SW 1271 (cell line): ENCODE results near the gene ADRA1B.

ENCODE experiments used
- DNase-seq, 2 experiments: peaks; one replicate each; lab custom pipeline; 2025; lab: John Stamatoyannopoulos, UW

Gene ADRA1B

DNA sequence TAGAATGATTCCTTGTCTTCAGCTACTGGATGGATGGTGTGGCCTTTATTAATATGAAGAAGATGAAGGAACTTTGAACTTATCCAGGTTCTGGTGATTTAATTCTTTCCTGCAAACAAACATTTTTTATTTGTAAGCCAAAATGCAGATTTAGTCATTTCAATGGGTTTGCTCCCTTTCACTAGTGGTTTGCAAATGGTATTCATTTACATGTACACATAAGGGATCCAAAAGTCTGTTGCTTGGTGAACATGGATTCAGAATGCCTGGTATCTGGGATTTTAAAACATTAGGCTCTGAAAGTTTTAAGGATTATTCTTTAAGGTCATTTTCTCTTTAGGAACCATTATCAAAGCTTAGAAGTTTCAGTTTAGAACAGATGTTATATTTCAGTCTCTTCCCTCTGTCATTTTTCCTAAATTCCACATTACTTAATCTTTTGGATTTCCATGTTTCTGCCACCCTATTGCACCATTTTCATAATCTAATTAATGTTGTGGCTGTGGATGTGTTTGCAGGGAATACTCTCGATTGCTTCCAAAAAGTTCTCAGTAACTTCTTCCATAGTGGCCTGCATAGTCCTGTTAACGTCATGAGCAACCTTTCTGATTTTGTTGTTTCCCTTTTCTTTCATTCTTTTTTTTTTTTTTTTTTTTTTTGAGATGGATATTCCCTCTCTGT, 102.8 kb downstream of the ADRA1B start:
- DNase-seq, result no peak

DNA sequence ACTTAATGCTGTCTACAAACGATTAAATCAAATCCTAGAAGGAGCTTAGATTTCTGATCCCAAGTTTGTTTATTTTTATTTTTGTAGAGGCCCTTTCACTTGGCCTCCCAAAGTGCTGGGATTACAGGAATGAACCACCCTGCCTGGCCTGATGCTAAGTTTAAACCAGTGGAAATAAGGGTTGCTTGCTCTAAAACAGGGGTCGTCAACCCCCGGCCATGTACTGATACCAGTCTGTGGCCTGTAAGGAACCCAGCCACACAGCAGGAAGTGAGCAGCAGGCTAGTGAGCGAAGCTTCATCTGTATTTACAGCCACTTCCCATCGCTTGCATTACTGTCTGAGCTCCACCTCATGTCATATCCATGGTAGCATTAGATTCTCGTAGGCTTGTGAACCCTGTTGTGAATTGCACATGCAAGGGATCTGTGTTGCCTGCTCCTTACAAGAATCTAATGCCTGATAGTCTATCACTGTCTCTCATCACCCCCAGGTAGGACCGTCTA, 104.0 kb downstream of the ADRA1B start:
- DNase-seq, result no peak

DNA sequence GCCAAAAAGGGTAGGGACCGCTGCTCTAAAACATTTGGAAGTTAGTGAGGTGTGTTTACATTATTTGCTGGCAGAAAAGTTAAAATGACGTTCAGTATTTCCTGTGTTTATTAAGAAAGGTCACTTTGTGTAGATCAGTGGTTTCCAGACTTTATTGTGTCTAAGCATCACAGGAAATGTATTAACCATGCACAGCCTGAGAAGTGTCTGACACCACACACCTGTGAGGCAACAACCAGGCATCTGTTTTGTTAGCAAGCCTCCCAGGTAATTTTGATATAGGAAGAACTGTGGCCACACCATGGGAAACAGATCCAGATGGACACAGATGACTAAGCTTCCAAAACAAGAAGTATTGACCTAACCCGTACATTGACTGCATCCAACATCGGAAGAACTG, 104.7 kb downstream of the ADRA1B start:
- DNase-seq, result no peak

DNA sequence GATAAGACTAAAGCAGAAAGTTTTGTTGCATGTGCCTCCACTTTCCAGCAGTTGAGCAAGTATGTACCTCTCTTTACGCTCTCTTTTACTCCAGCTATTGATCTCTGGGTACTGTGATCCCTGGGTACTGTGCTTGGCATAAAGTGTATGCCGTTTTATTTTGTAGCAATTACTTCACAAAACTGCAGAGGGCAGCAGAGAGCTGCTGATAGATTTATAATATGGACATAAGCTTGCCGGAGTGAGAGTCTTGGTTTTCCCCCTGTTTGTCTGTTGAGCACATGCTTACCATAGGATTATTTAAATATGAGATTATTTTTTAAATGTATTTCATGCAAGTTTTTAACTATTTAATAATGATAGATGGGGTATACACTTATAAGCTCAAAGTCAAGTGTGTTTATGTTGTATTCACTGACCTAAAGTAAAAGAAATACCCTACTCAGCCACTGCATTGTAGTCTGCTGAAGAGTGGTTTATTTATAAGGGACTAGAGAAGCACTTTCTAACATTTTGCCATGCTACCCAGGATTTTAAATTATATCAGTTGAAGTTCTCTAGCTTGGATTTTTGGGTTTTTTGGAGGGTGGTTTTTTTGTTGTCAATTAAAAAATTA, 105.7 kb downstream of the ADRA1B start:
- DNase-seq, result peak; percentile 7 to 81
